Stimulated activated CD8-positive, alpha-beta memory T cell treated with anti-CD3 and anti-CD28 coated beads, Interleukin-7, amount 100 ng/mL, for 24 hours (primary cell): Measurements from ENCODE around the gene ARSB.
"Not testable (repeated sequence)": the region's sequence is repeated elsewhere in the genome, so short reads cannot be mapped to it uniquely, and the experiment has no call there.

ENCODE experiments used
- DNase-seq: peaks from one replicate; pipeline ENCODE4 v3.0.0-alpha.2; 2020; ENCODE audit warnings: low read depth

Gene ARSB

GRCh38 chr5:78930721-78931120, 54.4 kb downstream of the ARSB start:
- no peak for DNase-seq

GRCh38 chr5:78929833-78930232, 55.3 kb downstream of the ARSB start:
- DNase-seq, result no peak

- no peak for DNase-seq
Observed at GRCh38 chr5:78927657-78928282, 57.3 kb downstream of the ARSB start.

GRCh38 chr5:78926252-78926651, 58.9 kb downstream of the ARSB start:
- DNase-seq, result no peak

GRCh38 chr5:78925129-78925876, 59.8 kb downstream of the ARSB start:
- no peak for DNase-seq

GRCh38 chr5:78923622-78923970, 61.5 kb downstream of the ARSB start:
- DNase-seq, result no peak

GRCh38 chr5:78922879-78923621, 62.1 kb downstream of the ARSB start:
- DNase-seq, result no peak

- DNase-seq, result no peak
Observed at GRCh38 chr5:78920604-78921003, 64.5 kb downstream of the ARSB start.

- DNase-seq, result no peak
Observed at GRCh38 chr5:78919796-78920195, 65.3 kb downstream of the ARSB start.

- no peak for DNase-seq
Observed at GRCh38 chr5:78916044-78916443, 69.1 kb downstream of the ARSB start.

GRCh38 chr5:78915170-78915569, 69.9 kb downstream of the ARSB start:
- no peak for DNase-seq

GRCh38 chr5:78912811-78913210, 72.3 kb downstream of the ARSB start:
- DNase-seq, result no peak

- DNase-seq, result no peak
Observed at GRCh38 chr5:78912085-78912771, 72.9 kb downstream of the ARSB start.

GRCh38 chr5:78909224-78909983, 75.7 kb downstream of the ARSB start:
- not testable (repeated sequence) for DNase-seq

- no peak for DNase-seq
Observed at GRCh38 chr5:78908173-78909061, 76.7 kb downstream of the ARSB start.

- DNase-seq, result no peak
Observed at GRCh38 chr5:78907255-78907891, 77.7 kb downstream of the ARSB start.

- DNase-seq, result no peak
Observed at GRCh38 chr5:78905084-78905938, 79.8 kb downstream of the ARSB start.

- DNase-seq, result no peak
Observed at GRCh38 chr5:78903861-78904260, 81.2 kb downstream of the ARSB start.

- no peak for DNase-seq
Observed at GRCh38 chr5:78903353-78903752, 81.8 kb downstream of the ARSB start.
